Gastroesophageal sphincter (tissue), 3 donors: Measurements from ENCODE around the gene HECTD1.

ENCODE experiments used
- CTCF ChIP-seq, 4 experiments: fragments of 200-600 bp in 2 of 4; fragments of 450-650 bp in 2 of 4; sonication (generic) in 1 of 4; IDR thresholded peaks; one replicate each; pipeline ENCODE4 v1.5.1; 2017 to 2019; ENCODE audit warnings: antibody characterized with exemption in 4 of 4, mild to moderate bottlenecking in 2 of 4, moderate library complexity in 2 of 4
- POLR2A ChIP-seq, 2 donors: fragments of 450-650 bp; IDR thresholded peaks; one replicate each; pipeline ENCODE4 v1.6.1; 2017; ENCODE audit warnings: antibody characterized with exemption in 2 of 2, mild to moderate bottlenecking in 2 of 2, moderate library complexity in 1 of 2
- POLR2AphosphoS5 ChIP-seq: sonication (generic); formaldehyde crosslinking; IDR thresholded peaks from one replicate; pipeline ENCODE4 v1.6.1; 2017; ENCODE audit warnings: antibody characterized with exemption

- TF ChIP-seq POLR2A (IDR thresholded peaks at IDR 0.05) (no peak), CTCF (IDR thresholded peaks at IDR 0.05) (no peak), POLR2AphosphoS5 (no peak)
Measured at GRCh38 chr14:31170411-31170810, 37.2 kb downstream of the HECTD1 start.
